Measurements from ENCODE around the gene CEMIP. TPM values are rescaled to one million over a fixed set of nuclear protein-coding genes. Genes with fewer than 3 reads are reported as not detected.

CEMIP gene
- total RNA-seq, 1 donor from 2014 or later: 0.44 TPM

DNA sequence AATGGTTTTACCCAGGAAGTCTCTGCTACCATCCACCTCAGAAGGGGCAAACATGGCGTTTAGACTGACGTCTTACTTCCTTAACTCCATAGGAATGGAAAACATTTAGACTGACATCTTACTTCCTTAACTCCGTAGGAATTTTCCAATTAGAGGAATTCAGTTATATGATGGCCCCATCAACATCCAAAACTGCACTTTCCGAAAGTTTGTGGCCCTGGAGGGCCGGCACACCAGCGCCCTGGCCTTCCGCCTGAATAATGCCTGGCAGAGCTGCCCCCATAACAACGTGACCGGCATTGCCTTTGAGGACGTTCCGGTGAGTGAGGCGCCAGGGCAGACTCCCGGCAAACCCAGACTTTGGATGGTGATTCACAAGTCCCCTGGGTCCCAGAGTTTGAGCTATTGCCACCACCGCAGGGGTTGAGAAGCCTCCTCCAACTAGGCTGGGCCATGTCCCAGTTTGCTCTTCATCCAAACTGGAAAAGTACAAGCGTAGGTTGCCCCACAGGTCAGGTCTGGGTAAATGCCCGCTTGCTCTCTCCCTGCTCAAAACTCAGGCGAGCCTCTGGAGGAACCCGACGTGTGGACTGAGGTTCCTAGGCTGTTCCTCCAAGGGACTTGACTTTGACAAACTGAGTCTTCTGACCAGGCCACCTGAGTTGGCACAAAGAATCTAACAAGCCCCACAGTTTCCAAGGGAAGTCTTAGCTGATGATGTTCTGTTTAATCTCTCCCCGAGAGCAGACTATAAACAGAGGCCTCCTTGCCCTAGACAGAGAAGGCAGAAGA is 152.7 kb downstream of the CEMIP start:
- intact Hi-C loops (cut with micrococcal nuclease): no loop called here
- no peaks in the 10 kb centered on the region for H3K27me3 ChIP-seq (ENCODE audit: low read depth)
- peaks cover 22% of the 10 kb centered on the region for H3K4me1 ChIP-seq
- no peak overlapping the region for H3K4me3 ChIP-seq
- peaks cover 4% of the 10 kb centered on the region for H3K36me3 ChIP-seq
- H3K27ac ChIP-seq (replicated peaks): no peak overlapping the region
- DNase-seq: no peak
- no peaks in the 10 kb centered on the region for H3K9me3 ChIP-seq (replicated peaks)
- TF ChIP-seq, protein P1, sequence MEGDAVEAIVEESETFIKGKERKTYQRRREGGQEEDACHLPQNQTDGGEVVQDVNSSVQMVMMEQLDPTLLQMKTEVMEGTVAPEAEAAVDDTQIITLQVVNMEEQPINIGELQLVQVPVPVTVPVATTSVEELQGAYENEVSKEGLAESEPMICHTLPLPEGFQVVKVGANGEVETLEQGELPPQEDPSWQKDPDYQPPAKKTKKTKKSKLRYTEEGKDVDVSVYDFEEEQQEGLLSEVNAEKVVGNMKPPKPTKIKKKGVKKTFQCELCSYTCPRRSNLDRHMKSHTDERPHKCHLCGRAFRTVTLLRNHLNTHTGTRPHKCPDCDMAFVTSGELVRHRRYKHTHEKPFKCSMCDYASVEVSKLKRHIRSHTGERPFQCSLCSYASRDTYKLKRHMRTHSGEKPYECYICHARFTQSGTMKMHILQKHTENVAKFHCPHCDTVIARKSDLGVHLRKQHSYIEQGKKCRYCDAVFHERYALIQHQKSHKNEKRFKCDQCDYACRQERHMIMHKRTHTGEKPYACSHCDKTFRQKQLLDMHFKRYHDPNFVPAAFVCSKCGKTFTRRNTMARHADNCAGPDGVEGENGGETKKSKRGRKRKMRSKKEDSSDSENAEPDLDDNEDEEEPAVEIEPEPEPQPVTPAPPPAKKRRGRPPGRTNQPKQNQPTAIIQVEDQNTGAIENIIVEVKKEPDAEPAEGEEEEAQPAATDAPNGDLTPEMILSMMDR (IDR thresholded peaks at IDR 0.05; ENCODE audit: borderline replicate concordance): no peak

DNA sequence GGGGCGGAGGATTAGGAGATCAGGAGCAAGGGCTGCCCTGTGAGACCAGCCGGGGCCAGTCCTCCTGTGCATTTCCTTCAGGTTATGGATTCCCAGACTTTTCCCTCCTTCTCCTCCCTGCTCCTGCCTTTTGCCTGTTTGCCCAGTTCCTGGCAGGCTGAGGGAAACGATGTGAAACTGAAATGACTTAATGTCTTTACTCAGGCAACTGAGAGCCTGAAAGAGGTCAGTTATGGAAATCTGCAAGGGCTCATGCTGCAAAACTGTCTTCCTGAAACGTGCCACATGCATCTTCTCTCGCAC is 153.3 kb downstream of the CEMIP start:
- H3K4me1 ChIP-seq: peaks cover 22% of the 10 kb centered on the region
- H3K27ac ChIP-seq (replicated peaks): no peak overlapping the region
- H3K27me3 ChIP-seq (ENCODE audit: low read depth): no peaks in the 10 kb centered on the region
- TF ChIP-seq, protein P1 (IDR thresholded peaks at IDR 0.05; ENCODE audit: borderline replicate concordance): no peak
- no peak for DNase-seq
- no peak overlapping the region for H3K4me3 ChIP-seq
- no peaks in the 10 kb centered on the region for H3K9me3 ChIP-seq (replicated peaks)
- peaks cover 9% of the 10 kb centered on the region for H3K36me3 ChIP-seq
- intact Hi-C loops (cut with micrococcal nuclease): no loop called here

- no peaks in the 10 kb centered on the region for H3K9me3 ChIP-seq (replicated peaks)
- TF ChIP-seq, protein P1 (IDR thresholded peaks at IDR 0.05; ENCODE audit: borderline replicate concordance): no peak
- peaks cover 10% of the 10 kb centered on the region for H3K36me3 ChIP-seq
- peak; percentile 56 for DNase-seq
- H3K27me3 ChIP-seq (ENCODE audit: low read depth): no peaks in the 10 kb centered on the region
- H3K4me3 ChIP-seq: no peak overlapping the region
- intact Hi-C loops (cut with micrococcal nuclease): no loop called here
- peak overlapping the region; percentile 50 for H3K27ac ChIP-seq (replicated peaks)
- peaks cover 22% of the 10 kb centered on the region for H3K4me1 ChIP-seq
These were observed 153.8 kb downstream of the CEMIP start for GRCh38 chr15:80932989-80933388.

GRCh38 chr15:80934761-80935221 is 155.6 kb downstream of the CEMIP start:
- Histone ChIP-seq H3K4me3 (no peak overlapping the region), H3K27ac (replicated peaks) (no peak overlapping the region), H3K36me3 (peaks cover 11% of the 10 kb centered on the region), H3K27me3 (ENCODE audit: low read depth) (no peaks in the 10 kb centered on the region), H3K9me3 (replicated peaks) (no peaks in the 10 kb centered on the region), H3K4me1 (peaks cover 22% of the 10 kb centered on the region)
- TF ChIP-seq, protein P1 (IDR thresholded peaks at IDR 0.05; ENCODE audit: borderline replicate concordance): no peak
- DNase-seq: no peak
- intact Hi-C loops (cut with micrococcal nuclease): no loop called here

GRCh38 chr15:80936288-80937078 is 157.3 kb downstream of the CEMIP start:
- no peaks in the 10 kb centered on the region for H3K27me3 ChIP-seq (ENCODE audit: low read depth)
- peaks cover 22% of the 10 kb centered on the region for H3K4me1 ChIP-seq
- peaks cover 27% of the 10 kb centered on the region for H3K36me3 ChIP-seq
- H3K4me3 ChIP-seq: no peak overlapping the region
- H3K27ac ChIP-seq (replicated peaks): no peak overlapping the region
- intact Hi-C loops (cut with micrococcal nuclease): no loop called here
- H3K9me3 ChIP-seq (replicated peaks): no peaks in the 10 kb centered on the region
- TF ChIP-seq, protein P1 (IDR thresholded peaks at IDR 0.05; ENCODE audit: borderline replicate concordance): no peak
- no peak for DNase-seq

All from left ventricle myocardium inferior (tissue), 1 donor.